HAP-1 (cell line): Measurements from ENCODE around the gene FBXO15.

Experiments used
- DNase-seq, 2 experiments: peaks; one replicate each; pipeline ENCODE4 v3.0.0-alpha.2; 2016 to 2020; ENCODE audit warnings: low spot score in 2 of 2
- H3K27me3 ChIP-seq: fragments of 250-450 bp; sonication (Bioruptor Pico); 2 replicates; pipeline ENCODE4 v1.5.1; 2020; ENCODE audit warnings: low read depth, mild to moderate bottlenecking, moderate library complexity
- H3K36me3 ChIP-seq: fragments of 250-450 bp; sonication (Bioruptor Pico); replicated peaks from 2 replicates; pipeline ENCODE4 v1.5.1; 2020; ENCODE audit warnings: mild to moderate bottlenecking
- H3K4me1 ChIP-seq: fragments of 250-450 bp; sonication (Bioruptor Pico); 2 replicates; pipeline ENCODE4 v1.5.1; 2020; ENCODE audit warnings: mild to moderate bottlenecking
- H3K4me3 ChIP-seq: fragments of 250-450 bp; sonication (Bioruptor Pico); 2 replicates; pipeline ENCODE4 v1.5.1; 2020; ENCODE audit warnings: mild to moderate bottlenecking, moderate library complexity
- H3K9me3 ChIP-seq: fragments of 250-450 bp; sonication (Bioruptor Pico); 2 replicates; pipeline ENCODE4 v1.5.1; 2020; ENCODE audit warnings: mild to moderate bottlenecking, moderate library complexity
- in situ Hi-C: fragments of 300-500 bp; cut with MboI; formaldehyde crosslinking; loops from 3 replicates; pipeline ENCODE4 v1.14.3; 2020; ENCODE audit warnings: low sequenced_read_pairs, inconsistent platforms, mixed read lengths

Gene FBXO15

DNA sequence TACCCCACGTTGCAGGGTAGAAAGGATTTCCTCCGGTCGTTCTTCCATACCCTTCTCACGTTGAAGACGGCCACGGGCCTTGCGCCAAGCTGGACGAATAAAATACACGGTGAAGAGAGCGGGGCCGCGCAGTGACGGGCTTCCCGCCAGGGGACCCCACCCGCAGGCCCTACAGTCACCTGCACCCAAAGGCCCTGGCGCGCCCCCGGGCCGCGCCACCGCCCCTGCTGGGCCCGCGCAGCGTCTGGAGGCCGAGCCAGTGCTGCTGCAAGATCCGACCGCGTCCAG lies 199 bp downstream of the FBXO15 start:
- in situ Hi-C loops: no loop called here
- Histone ChIP-seq H3K27me3 (peaks cover 5% of the 10 kb centered on the region; the same call in 1 of the 2 replicates), H3K36me3 (peaks cover 15% of the 10 kb centered on the region), H3K4me3 (peak overlapping the region; percentile 90), H3K4me1 (peaks cover 26% of the 10 kb centered on the region), H3K9me3 (peaks cover 3% of the 10 kb centered on the region; the same call in 1 of the 2 replicates)
- no peak for DNase-seq

DNA sequence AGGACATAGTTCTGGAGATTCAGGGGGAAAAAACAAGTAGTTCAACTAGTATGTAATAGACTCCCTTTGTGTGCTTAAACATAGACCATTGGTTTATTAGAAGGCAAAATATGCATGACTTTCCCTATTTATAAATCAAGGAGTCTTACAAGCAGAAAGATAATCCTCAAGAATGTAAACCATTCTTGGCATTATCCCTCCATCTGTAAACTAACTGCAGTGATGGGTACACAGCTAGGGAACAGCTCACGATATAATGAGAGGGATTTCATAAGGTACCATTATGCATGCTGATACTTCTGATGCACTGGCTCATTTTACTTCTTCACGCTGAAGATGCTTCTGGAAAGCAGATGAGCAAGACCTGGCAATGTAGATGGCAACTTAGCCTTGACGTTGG lies 878 bp downstream of the FBXO15 start:
- Histone ChIP-seq H3K9me3 (peaks cover 3% of the 10 kb centered on the region; the same call in 1 of the 2 replicates), H3K27me3 (peaks cover 8% of the 10 kb centered on the region; the same call in 1 of the 2 replicates), H3K4me1 (peaks cover 26% of the 10 kb centered on the region), H3K4me3 (no peak overlapping the region), H3K36me3 (peaks cover 15% of the 10 kb centered on the region)
- in situ Hi-C loops: no loop called here
- DNase-seq: no peak

- peaks cover 25% of the 10 kb centered on the region for H3K27me3 ChIP-seq
- peaks cover 9% of the 10 kb centered on the region; the same call in 1 of the 2 replicates for H3K4me1 ChIP-seq
- peaks cover 3% of the 10 kb centered on the region; the same call in 1 of the 2 replicates for H3K9me3 ChIP-seq
- no peak overlapping the region for H3K4me3 ChIP-seq
- H3K36me3 ChIP-seq: no peaks in the 10 kb centered on the region
- no peak for DNase-seq
- in situ Hi-C loops: no loop called here
These were observed 5.4 kb downstream of the FBXO15 start for GRCh38 chr18:74142252-74142651.

DNA sequence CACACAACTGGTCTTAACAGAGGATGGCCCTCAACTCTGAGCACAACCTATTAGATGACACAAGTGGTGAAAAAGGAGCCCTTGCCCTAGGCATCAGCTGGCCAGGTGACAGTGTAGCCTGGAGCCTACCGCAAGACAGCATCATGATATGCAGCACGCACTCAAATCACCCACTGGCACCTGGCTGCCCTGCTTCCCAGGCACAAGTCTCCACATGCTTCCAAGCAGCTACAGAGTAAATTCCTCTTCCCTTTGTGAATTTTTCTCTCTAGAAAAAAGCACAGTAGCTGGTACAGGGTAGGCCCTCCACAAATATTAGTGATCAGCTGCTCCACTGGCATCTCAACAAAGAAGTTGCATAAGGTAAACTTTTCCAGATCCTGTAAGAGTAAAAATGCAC lies 6.0 kb downstream of the FBXO15 start:
- no peak for DNase-seq
- in situ Hi-C loops: no loop called here
- no peaks in the 10 kb centered on the region for H3K36me3 ChIP-seq
- no peak overlapping the region for H3K4me3 ChIP-seq
- H3K9me3 ChIP-seq: no peaks in the 10 kb centered on the region
- H3K4me1 ChIP-seq: peaks cover 3% of the 10 kb centered on the region; the same call in 1 of the 2 replicates
- H3K27me3 ChIP-seq: peaks cover 29% of the 10 kb centered on the region

GRCh38 chr18:74140582-74140981 lies 7.1 kb downstream of the FBXO15 start:
- Histone ChIP-seq H3K4me3 (no peak overlapping the region), H3K27me3 (peaks cover 36% of the 10 kb centered on the region), H3K9me3 (no peaks in the 10 kb centered on the region), H3K36me3 (no peaks in the 10 kb centered on the region), H3K4me1 (no peaks in the 10 kb centered on the region)
- in situ Hi-C loops: no loop called here
- DNase-seq: no peak

DNA sequence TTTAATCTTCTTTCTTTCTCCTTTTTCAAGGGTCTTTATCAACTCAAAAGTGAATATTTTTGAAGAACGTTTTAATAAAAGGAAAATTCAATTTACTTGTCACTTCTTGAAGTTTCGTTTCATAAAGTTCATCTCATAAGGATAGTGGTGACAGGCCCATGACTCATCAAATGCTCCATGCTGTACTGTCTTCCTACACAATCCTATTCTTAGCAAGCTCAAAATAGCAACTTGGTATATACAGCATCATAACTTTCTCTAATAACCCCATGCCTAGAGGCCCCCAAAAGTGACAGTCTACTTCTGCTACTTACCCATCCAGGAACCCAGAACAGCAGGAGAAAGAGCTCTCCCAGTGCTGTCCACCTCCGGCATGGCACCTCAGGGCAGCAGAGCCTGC lies 7.7 kb downstream of the FBXO15 start:
- H3K4me3 ChIP-seq: no peak overlapping the region
- no peaks in the 10 kb centered on the region for H3K4me1 ChIP-seq
- H3K27me3 ChIP-seq: peaks cover 36% of the 10 kb centered on the region
- in situ Hi-C loops: no loop called here
- DNase-seq: no peak
- H3K36me3 ChIP-seq: no peaks in the 10 kb centered on the region
- H3K9me3 ChIP-seq: no peaks in the 10 kb centered on the region

DNA sequence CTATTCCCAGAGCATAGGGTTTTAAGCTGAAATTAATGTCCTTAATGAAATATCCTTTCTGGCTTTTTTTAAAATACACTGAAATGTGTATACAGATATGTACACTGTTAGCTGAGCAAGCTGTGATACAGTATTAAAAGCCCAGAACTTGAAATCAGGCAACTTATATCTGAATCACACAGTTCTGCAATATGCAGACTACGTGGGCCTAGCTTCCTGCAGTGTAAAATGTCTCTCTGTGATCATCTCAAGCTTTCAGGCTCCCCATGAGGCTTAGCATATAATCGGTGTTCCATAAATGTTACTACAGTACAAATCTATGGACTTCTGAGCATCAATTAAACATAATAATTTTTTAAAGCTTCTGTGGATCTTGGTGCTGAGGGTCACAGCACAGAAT lies 8.2 kb downstream of the FBXO15 start:
- H3K36me3 ChIP-seq: no peaks in the 10 kb centered on the region

DNA sequence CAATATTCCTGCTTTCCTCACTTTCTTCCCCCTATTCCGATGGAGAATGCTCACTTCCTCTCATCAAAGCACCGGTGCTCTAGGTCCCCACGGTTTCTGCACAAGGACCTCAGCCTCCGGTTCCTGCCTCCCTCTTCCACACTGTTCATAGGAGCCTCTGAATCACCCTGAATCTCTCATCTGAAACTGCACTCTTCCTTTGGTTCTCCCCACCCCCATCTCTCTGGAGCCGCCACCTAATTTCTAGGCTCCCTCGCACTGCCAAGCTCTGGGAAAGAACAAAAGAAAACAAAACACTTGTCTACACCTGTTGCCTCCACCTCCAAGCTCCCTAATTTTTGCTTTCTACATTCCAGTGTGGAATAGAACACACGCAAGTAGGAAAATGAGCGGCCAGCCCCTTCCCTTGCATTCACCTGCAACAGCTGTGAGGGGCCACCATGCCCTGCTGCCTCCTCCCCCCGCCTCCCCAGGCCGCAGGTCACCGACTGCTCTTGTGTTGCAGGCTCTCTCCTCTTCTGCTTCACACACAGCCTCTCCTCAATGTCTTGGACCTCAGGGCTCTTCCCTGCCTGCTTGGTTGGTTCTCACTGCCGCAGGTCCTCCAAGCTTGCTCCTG lies 9.6 kb downstream of the FBXO15 start:
- H3K9me3 ChIP-seq: no peaks in the 10 kb centered on the region
- peaks cover 31% of the 10 kb centered on the region for H3K27me3 ChIP-seq
- DNase-seq: no peak
- in situ Hi-C loops: no loop called here
- no peak overlapping the region for H3K4me3 ChIP-seq
- H3K36me3 ChIP-seq: no peaks in the 10 kb centered on the region
- H3K4me1 ChIP-seq: no peaks in the 10 kb centered on the region

More for the DNA sequence above, 8.2 kb downstream of the FBXO15 start:
- no peaks in the 10 kb centered on the region for H3K9me3 ChIP-seq
- H3K4me3 ChIP-seq: no peak overlapping the region
- DNase-seq: no peak
- H3K27me3 ChIP-seq: peaks cover 36% of the 10 kb centered on the region
- no peaks in the 10 kb centered on the region for H3K4me1 ChIP-seq
- in situ Hi-C loops: no loop called here

GRCh38 chr18:74132201-74132600 lies 15.4 kb downstream of the FBXO15 start:
- H3K9me3 ChIP-seq: no peaks in the 10 kb centered on the region
- peaks cover 4% of the 10 kb centered on the region for H3K4me1 ChIP-seq
- no peak overlapping the region for H3K4me3 ChIP-seq
- H3K27me3 ChIP-seq: peaks cover 54% of the 10 kb centered on the region
- H3K36me3 ChIP-seq: no peaks in the 10 kb centered on the region
- no peak for DNase-seq
- in situ Hi-C loops: no loop called here

- Histone ChIP-seq H3K36me3 (no peaks in the 10 kb centered on the region), H3K4me3 (no peak overlapping the region), H3K27me3 (peaks cover 54% of the 10 kb centered on the region), H3K9me3 (no peaks in the 10 kb centered on the region), H3K4me1 (peaks cover 8% of the 10 kb centered on the region)
- no peak for DNase-seq
- in situ Hi-C loops: no loop called here
These were observed 16.5 kb downstream of the FBXO15 start for GRCh38 chr18:74131124-74131523.

DNA sequence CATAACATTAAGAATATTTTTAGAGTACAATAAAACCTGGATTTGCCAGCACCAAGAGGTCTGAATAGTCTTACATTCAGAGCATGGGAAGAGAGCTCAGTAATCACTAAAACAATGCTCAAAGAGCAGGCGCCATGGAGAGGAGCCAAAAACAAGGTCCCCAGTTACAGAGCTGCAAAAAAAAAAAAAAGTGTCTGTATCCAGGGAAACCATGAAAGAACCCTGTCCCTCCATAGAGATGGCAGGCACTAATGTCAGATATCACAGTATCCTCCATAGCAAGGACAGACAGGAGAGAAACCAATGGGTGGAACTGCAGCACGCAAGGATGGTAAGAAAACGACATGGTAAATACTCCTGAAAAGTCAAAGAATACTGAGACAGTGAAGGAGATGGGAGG lies 19.5 kb downstream of the FBXO15 start:
- in situ Hi-C loops: no loop called here
- H3K4me3 ChIP-seq: no peak overlapping the region
- H3K27me3 ChIP-seq: peaks cover 71% of the 10 kb centered on the region
- no peaks in the 10 kb centered on the region for H3K9me3 ChIP-seq
- peaks cover 8% of the 10 kb centered on the region for H3K4me1 ChIP-seq
- no peaks in the 10 kb centered on the region for H3K36me3 ChIP-seq
- DNase-seq: no peak

DNA sequence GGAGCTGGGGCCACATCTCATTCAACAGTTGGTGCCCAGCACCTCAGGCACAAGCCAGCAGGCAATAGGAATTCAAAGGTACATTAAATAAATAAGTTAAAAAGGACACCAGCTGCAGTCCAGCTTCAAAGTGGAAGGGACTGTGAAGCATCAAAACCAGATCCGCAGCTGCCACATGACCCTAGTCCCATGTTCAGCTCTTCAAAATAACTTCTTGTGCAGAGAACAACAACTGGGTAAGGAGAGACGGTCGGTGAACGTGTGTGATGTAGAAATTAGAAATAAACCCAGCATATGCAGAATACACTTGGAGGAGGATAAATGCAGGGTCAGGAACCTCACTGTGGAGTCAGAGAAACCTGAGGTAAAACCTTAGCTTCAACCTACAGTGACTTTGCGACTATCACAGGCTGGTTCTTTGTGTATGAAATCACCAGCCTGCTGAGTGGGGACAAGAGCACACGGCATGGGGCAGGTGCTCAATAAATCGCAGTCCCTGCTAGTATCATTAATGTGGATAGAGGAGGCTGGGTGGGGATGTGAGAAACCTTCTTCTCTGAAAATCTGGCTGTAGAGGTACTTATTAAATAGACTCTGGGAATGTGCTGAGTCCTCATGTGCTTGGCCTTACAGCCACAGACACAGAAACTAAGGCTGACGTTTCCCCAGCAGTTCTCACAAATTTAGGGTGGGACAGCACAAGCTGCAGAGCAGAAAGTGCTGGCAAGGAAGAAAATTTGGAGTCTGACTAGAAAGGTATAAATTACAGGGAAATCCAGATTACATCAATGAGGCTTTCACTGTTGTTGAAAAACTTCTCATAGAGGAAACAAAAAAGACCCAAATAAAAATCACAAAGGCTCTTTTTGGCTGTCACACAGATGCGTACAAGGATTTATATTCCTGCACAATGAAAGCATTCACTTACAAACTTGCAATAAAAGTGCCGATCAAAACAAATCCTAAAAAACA lies 20.7 kb downstream of the FBXO15 start:
- H3K4me1 ChIP-seq: peaks cover 8% of the 10 kb centered on the region
- H3K9me3 ChIP-seq: no peaks in the 10 kb centered on the region
- H3K27me3 ChIP-seq: peaks cover 69% of the 10 kb centered on the region
- in situ Hi-C loops: no loop called here
- no peaks in the 10 kb centered on the region for H3K36me3 ChIP-seq
- H3K4me3 ChIP-seq: no peak overlapping the region
- DNase-seq: peak; percentile 20 to 80

- in situ Hi-C loops: no loop called here
- Histone ChIP-seq H3K36me3 (no peaks in the 10 kb centered on the region), H3K27me3 (peaks cover 52% of the 10 kb centered on the region), H3K4me1 (peaks cover 8% of the 10 kb centered on the region), H3K9me3 (no peaks in the 10 kb centered on the region), H3K4me3 (no peak overlapping the region)
- no peak for DNase-seq
These were observed 23.0 kb downstream of the FBXO15 start for GRCh38 chr18:74124642-74125041.

- DNase-seq: no peak
- Histone ChIP-seq H3K36me3 (no peaks in the 10 kb centered on the region), H3K9me3 (no peaks in the 10 kb centered on the region), H3K4me1 (peaks cover 8% of the 10 kb centered on the region), H3K27me3 (peaks cover 38% of the 10 kb centered on the region), H3K4me3 (no peak overlapping the region)
- in situ Hi-C loops: no loop called here
These were observed 24.4 kb downstream of the FBXO15 start for GRCh38 chr18:74123200-74123599.
